ENCODE results near the gene KCNJ15. TPM values are rescaled to one million over a fixed set of nuclear protein-coding genes. Genes with fewer than 3 reads are reported as not detected.
A peak's percentile ranks its signal among the peaks of the same experiment; 100 is the strongest.

KCNJ15 gene
- total RNA-seq, 1 experiment from 2014 or later, result not detected

GRCh38 chr21:38350684-38351083 is 93.9 kb downstream of the KCNJ15 start:
- Histone ChIP-seq H3K27me3 (no peaks in the 10 kb centered on the region), H3K36me3 (no peaks in the 10 kb centered on the region), H3K4me3 (no peak overlapping the region), H3K9me3 (no peaks in the 10 kb centered on the region)
- no peak for DNase-seq

DNA sequence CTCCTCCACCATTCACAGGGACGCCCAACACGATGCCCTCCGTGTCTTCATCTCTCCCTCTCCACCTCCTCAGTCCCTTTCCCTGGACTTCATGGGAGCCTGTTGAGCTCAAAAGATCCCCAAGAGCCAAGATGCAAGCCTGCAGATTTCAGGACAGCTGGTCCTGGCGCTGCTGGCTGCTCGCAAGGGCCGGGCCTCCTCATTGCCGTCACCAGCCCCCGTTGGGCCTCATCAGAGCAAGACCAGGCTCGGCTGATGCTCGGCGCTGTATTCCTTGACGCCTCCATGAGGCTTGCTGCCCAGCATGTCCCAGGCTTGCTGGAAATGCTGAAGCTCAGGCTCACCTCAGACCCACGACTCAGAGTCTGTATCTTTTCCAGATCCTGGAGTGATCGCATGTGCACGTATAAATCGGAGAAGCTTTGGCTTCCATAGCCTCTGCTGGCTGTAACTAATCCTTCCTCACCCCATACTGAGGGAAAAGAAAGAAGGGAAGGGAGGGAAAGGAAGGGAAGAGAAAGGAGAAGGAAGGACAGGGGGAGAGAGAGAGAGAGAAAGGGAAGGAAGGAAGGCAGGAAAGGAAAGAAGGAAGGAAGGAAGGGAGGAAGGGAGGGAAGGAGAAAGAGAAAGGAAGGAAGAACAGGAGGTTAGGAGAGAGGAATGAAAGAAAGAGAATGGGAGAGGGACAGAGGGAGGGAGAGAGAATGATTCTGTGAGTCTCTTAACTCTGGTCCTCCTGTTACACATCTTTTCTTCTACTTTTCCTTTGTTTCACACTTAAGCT is 94.6 kb downstream of the KCNJ15 start:
- H3K9me3 ChIP-seq, result no peaks in the 10 kb centered on the region
- no peaks in the 10 kb centered on the region for H3K36me3 ChIP-seq
- no peak overlapping the region for H3K4me3 ChIP-seq
- no peaks in the 10 kb centered on the region for H3K27me3 ChIP-seq
- peak; percentile 29 for DNase-seq

- H3K36me3 ChIP-seq, result no peaks in the 10 kb centered on the region
- no peak overlapping the region for H3K4me3 ChIP-seq
- H3K9me3 ChIP-seq, result no peaks in the 10 kb centered on the region
- no peaks in the 10 kb centered on the region for H3K27me3 ChIP-seq
- DNase-seq, result peak; percentile 54
Measured at GRCh38 chr21:38351961-38352521, 95.2 kb downstream of the KCNJ15 start.

DNA sequence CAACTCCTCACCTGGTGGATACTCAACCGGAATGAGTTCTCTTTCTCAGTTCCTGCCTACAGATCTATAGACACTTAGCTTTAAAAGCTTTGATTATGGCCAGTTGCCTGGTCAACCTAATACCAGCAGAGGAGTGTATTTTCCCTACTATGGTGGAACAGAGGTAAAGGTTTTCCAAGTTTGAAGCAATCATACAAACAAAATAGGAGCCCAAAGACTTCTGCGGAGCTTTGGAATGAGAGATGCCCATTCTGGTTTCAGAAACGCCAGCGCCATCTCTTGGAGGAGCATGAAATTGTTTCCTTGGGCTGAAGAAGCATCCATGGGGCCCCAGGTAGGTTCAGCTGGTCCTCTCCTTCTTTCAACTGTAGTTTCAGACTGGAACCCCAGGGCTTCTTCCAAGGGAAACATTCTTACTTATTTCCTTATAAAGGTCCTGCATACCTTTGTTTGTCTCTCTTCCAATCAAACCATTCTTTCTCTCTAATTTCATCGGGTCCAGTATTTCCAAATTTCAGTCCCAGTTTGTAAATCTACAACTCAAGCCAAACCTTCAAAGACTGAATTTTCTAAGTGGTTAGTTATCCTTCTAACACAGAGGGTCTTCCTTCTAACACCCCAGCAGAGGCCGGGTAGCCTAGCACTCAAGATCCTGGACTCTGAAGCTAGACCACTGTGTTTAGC is 95.9 kb downstream of the KCNJ15 start:
- Histone ChIP-seq H3K9me3 (no peaks in the 10 kb centered on the region), H3K36me3 (no peaks in the 10 kb centered on the region), H3K4me3 (no peak overlapping the region), H3K27me3 (no peaks in the 10 kb centered on the region)
- peak; percentile 47 for DNase-seq

- no peak for DNase-seq
- H3K4me3 ChIP-seq, result no peak overlapping the region
- H3K9me3 ChIP-seq, result no peaks in the 10 kb centered on the region
- no peaks in the 10 kb centered on the region for H3K36me3 ChIP-seq
- H3K27me3 ChIP-seq, result no peaks in the 10 kb centered on the region
Measured at GRCh38 chr21:38354231-38354630, 97.4 kb downstream of the KCNJ15 start.

DNA sequence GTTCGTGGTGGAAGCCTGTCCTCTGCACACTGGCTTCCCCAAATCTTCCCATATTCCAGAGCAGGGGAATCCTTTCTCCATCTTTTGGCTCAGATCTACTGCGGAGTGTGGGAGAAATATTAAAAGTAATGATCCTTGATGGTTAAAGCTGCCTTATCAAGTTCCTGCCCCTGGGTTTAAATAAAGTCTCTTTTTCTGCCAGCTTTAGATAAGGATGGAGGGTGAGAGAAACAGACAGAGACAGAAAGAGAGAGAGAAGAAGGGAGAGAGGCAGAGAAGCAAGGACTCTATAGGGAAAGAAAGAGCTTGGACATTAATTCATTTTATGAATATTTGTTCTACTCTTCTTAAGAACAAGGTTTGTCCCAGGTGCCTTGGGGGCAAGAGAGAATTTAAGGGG is 98.0 kb downstream of the KCNJ15 start:
- no peak for DNase-seq
- H3K36me3 ChIP-seq, result no peaks in the 10 kb centered on the region
- no peaks in the 10 kb centered on the region for H3K27me3 ChIP-seq
- H3K4me3 ChIP-seq, result no peak overlapping the region
- H3K9me3 ChIP-seq, result no peaks in the 10 kb centered on the region

- H3K9me3 ChIP-seq, result no peaks in the 10 kb centered on the region
- no peak for DNase-seq
- no peaks in the 10 kb centered on the region for H3K36me3 ChIP-seq
- H3K4me3 ChIP-seq, result no peak overlapping the region
- H3K27me3 ChIP-seq, result no peaks in the 10 kb centered on the region
Measured at GRCh38 chr21:38355353-38355752, 98.6 kb downstream of the KCNJ15 start.

GRCh38 chr21:38355992-38356781 is 99.4 kb downstream of the KCNJ15 start:
- Histone ChIP-seq H3K36me3 (no peaks in the 10 kb centered on the region), H3K4me3 (no peak overlapping the region), H3K9me3 (no peaks in the 10 kb centered on the region), H3K27me3 (no peaks in the 10 kb centered on the region)
- DNase-seq, result peak; percentile 70

Other genes starting within 250 kb of the KCNJ15 start
- 4.4 and 7.6 TPM in 2 replicates for gene ERG, start 241.5 kb downstream of the KCNJ15 start, total RNA-seq (2014; rRNA removed; shearing (Covaris generic); ENCODE audit: low replicate concordance)